NCI-H510A treated with DMSO at 0.1 percent for 48 hours (cell line): ENCODE data around the gene KANK4.

Source experiments
- DNase-seq: peaks from one replicate; lab custom pipeline; 2025; lab: John Stamatoyannopoulos, UW

The KANK4 gene

GRCh38 chr1:62336995-62337705 is 17.9 kb upstream of the KANK4 start:
- no peak for DNase-seq

GRCh38 chr1:62336638-62336994 is 17.4 kb upstream of the KANK4 start:
- DNase-seq = no peak

GRCh38 chr1:62335656-62336055 is 16.4 kb upstream of the KANK4 start:
- DNase-seq = no peak

GRCh38 chr1:62334434-62334985 is 15.3 kb upstream of the KANK4 start:
- no peak for DNase-seq

- DNase-seq = no peak
These were observed 14.2 kb upstream of the KANK4 start for GRCh38 chr1:62333441-62333840.

- no peak for DNase-seq
These were observed 8.3 kb upstream of the KANK4 start for GRCh38 chr1:62327360-62328055.

- DNase-seq = no peak
These were observed 6.4 kb upstream of the KANK4 start for GRCh38 chr1:62325681-62326080.

GRCh38 chr1:62325081-62325480 is 5.8 kb upstream of the KANK4 start:
- DNase-seq = no peak

GRCh38 chr1:62321446-62321845 is 2.2 kb upstream of the KANK4 start:
- no peak for DNase-seq

GRCh38 chr1:62318320-62318755 is 896 bp downstream of the KANK4 start:
- no peak for DNase-seq

GRCh38 chr1:62317021-62317768 is 2.0 kb downstream of the KANK4 start:
- no peak for DNase-seq

GRCh38 chr1:62316135-62316534 is 3.1 kb downstream of the KANK4 start:
- no peak for DNase-seq

GRCh38 chr1:62315387-62315786 is 3.8 kb downstream of the KANK4 start:
- DNase-seq = no peak

- no peak for DNase-seq
These were observed 4.5 kb downstream of the KANK4 start for GRCh38 chr1:62314454-62315350.

- no peak for DNase-seq
These were observed 6.5 kb downstream of the KANK4 start for GRCh38 chr1:62312698-62313097.

GRCh38 chr1:62311473-62311943 is 7.7 kb downstream of the KANK4 start:
- no peak for DNase-seq

- DNase-seq = no peak
These were observed 9.3 kb downstream of the KANK4 start for GRCh38 chr1:62309906-62310305.

GRCh38 chr1:62308606-62309005 is 10.6 kb downstream of the KANK4 start:
- no peak for DNase-seq

- DNase-seq = no peak
These were observed 11.2 kb downstream of the KANK4 start for GRCh38 chr1:62307895-62308492.

GRCh38 chr1:62307446-62307845 is 11.8 kb downstream of the KANK4 start:
- no peak for DNase-seq

- no peak for DNase-seq
These were observed 13.2 kb downstream of the KANK4 start for GRCh38 chr1:62306065-62306464.
